ENCODE data around the gene CTTN. TPM values are rescaled to one million over a fixed set of nuclear protein-coding genes. Genes with fewer than 3 reads are reported as not detected.
A peak's percentile ranks its signal among the peaks of the same experiment; 100 is the strongest.
"Not testable (repeated sequence)": the region's sequence is repeated elsewhere in the genome, so short reads cannot be mapped to it uniquely, and the experiment has no call there.

The CTTN gene
- total RNA-seq, 1 donor from 2014 or later: 71.9 TPM

- DNase-seq (ENCODE audit: low spot score): no peak
- ATAC-seq: no peak
These were observed 47.3 kb downstream of the CTTN start for GRCh38 chr11:70445605-70446004.

DNA sequence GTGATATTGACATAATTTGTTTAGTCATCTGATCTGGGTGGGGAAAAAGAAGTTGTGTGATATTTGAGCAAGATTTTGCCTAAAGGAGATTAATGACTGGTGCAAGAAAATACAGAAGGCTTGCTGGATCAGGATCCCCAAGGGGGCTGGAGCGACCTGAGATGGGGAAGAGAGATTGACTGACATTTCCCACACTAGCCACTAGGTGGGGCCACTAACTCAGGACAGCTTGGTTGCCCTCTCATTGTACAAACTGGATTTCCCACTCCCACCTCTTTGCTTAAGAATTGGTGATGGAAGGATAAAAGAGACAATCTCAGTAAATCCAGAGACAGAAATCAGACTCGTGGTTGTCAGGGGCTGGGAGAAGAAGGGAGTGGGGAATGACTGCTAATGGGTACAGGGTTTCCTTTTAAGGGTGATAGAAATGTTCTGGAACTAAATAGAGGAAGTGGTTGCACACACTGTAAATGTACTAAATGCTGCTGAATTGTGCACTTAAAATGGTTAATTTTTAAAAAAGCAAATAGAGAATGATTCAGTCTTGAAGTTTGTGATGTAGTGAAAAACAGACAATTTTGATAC is 50.7 kb downstream of the CTTN start:
- DNase-seq (ENCODE audit: low spot score): no peak

GRCh38 chr11:70454197-70454767 is 56.0 kb downstream of the CTTN start:
- DNase-seq (ENCODE audit: low spot score): no peak
- ATAC-seq: no peak

More for the DNA sequence above, 50.7 kb downstream of the CTTN start:
- no peak for ATAC-seq

DNA sequence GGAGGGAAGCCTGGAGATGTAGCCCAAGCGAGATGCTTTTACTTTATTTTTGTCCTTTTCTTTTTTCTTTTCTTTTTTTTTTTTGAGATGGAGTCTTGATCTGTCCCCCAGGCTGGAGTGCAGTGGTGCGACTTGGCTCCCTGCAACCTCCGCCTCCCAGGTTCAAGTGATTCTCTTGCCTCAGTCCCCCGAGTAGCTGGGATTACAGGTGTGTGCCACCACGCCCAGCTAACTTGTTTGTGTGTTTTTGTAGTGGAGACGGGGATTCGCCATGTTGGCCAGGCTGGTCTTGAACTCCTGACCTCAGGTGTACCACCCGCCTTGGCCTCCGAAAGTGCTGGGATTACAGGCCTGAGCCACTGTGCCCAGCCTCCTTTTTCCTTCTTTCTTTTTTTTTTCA is 56.5 kb downstream of the CTTN start:
- not testable (repeated sequence) for ATAC-seq

DNA sequence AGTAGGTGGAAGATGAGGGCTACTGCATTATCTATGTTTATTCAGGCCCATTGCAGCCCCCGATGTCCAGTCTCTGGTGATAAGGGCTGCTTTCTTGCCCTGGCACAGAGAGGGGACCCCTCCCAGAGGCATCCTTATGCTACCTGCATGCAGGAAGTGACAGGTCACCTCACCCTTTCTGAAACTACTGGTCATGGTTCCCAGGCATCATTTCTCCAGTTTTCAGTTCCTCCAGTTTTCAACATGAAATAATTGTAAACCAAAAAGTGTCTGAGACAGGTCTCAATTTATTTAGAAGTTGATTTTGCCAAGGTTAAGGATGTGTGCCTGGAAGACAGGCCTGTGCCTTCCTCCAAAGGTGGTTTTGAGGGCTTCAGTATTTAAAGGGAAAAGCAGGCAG is 57.0 kb downstream of the CTTN start:
- ATAC-seq (no peak), DNase-seq (ENCODE audit: low spot score) (no peak)

More for the DNA sequence above, 56.5 kb downstream of the CTTN start:
- DNase-seq (ENCODE audit: low spot score): not testable (repeated sequence)

GRCh38 chr11:70456921-70457532 is 58.7 kb downstream of the CTTN start:
- no peak for DNase-seq (ENCODE audit: low spot score)
- ATAC-seq: no peak

- ATAC-seq (no peak), DNase-seq (ENCODE audit: low spot score) (no peak)
These were observed 60.4 kb downstream of the CTTN start for GRCh38 chr11:70458736-70459135.

DNA sequence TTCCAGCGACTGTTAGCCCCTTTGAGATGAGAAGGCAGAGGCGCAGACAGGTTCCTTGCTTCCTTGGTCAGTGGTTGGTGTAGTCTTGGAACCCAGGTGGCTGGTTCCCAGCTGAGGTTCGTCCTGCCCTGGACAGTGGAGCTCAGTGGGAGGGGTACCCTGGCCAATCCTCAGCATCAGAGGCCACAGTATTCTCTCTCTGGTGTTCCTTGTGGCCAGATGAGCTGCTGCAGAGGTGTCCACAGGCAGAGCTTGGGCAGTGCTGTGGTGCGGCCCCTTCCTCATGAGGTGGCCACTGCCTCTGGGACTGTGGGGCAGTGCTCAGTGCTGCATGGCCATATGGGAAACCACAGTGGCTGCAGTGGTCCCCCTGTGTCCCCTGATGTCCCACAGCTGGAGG is 61.8 kb downstream of the CTTN start:
- DNase-seq (ENCODE audit: low spot score) (no peak), ATAC-seq (no peak)

DNA sequence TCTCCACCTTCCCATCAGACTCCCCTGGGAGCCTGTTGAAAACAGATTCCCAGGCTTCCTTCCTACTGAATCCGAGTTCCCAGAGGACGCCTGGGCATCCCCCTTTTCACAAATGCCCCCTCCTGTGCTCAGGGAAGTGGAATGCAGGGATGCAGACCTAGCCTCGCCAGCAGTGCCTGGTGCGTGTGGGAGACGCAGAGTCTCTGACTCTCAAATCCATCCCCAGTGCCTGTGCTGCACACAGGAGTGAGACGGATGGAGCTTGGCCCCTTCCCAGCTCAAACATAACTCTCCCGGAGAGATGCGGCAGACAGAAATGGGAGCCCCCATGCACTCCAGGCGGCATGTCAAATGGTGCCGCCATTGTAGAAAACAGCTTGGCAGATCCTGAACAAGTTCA is 62.6 kb downstream of the CTTN start:
- no peak for ATAC-seq
- no peak for DNase-seq (ENCODE audit: low spot score)

DNA sequence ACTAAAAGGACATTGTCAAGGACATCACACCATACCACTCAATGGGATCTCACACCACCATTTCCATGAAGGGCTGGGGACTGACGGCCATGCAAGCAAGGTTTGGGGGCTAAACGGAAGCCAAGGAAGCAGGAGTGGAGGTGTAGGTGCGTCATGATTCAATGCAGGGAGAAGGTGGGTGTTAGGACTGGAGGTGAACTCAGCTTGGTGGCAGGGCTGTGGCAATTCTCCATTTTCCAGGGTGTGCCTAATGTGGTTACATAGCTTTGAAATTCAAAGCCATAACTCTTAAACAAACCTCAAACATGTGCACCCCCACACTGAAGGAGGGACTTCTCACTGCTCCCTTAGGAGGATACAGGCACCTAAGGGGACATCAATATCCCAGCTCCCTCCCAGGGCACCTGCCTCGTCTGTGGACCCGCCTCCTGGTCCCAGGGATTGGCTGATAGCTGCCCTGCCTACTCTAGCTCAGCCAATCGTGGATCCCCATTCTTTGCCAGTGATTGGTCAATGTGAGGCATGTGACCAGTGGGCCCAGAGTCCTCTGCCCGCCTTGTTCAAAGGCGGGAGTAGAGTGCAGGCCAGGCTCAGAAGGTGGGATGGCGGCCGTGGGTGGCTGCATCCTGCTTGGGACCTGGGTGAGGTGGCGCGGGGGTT is 64.6 kb downstream of the CTTN start:
- ATAC-seq: no peak
- DNase-seq (ENCODE audit: low spot score): no peak

DNA sequence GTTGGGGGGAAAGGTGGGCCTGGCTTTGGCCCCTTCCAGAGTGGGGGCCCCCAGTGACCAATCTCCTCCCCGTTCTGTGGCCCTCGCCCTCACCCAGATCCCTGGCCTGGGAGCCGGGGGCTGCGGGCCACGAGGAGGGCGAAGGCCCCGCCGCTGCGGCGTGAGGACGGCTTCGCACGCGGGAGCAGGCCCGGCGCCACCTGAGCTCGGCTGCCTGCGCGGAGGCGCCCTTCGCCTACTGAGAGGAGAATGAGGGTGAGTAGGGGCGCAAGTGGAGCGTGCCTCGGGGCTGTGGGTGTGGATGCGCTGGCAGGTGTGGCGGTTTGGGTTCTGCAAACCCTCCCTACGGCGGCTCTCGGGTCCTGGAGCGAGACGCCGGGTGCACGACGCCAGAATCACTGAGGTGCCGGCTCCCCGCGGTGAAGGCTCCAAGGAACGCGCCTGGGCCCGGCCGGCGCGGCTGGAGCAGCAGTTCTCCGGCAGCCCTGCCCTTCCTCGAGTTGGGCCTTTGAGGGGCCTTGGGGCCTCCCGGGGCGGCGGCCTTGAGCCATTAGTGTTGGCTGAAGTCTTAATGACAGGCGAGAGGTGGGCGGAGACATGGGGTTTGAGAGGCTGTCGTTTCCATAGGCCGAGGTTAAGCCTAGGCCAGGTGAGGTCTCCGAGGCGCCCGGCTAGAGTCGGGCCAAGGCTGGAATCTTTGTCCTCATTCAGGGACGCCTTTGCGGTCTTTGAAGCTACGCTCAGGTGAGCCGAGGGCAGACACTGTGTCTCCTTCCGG is 65.3 kb downstream of the CTTN start:
- ATAC-seq: no peak
- DNase-seq (ENCODE audit: low spot score): no peak

- DNase-seq (ENCODE audit: low spot score): no peak
- no peak for ATAC-seq
These were observed 66.4 kb downstream of the CTTN start for GRCh38 chr11:70464509-70465361.

DNA sequence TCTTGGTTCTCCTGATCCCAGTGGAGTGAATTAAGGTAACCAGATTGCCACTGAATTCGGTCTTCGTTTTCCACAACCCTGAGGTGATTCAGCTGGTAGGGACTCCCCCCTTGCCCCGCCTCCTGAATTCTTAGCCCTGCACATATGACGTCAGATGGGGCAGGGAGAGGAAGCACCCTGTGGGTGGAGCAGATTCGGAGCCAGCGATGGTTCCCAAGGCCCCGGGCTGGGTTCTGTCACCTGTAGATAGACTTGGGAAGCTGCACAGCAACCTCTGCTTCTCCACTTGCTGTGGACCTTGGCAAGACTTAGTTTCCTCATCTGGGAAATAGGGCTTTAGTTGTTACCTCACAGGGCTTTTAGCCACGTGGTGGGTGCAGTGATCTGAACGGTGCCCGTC is 67.8 kb downstream of the CTTN start:
- ATAC-seq: no peak
- DNase-seq (ENCODE audit: low spot score): no peak

- no peak for DNase-seq (ENCODE audit: low spot score)
- ATAC-seq: no peak
These were observed 68.3 kb downstream of the CTTN start for GRCh38 chr11:70466596-70466995.

DNA sequence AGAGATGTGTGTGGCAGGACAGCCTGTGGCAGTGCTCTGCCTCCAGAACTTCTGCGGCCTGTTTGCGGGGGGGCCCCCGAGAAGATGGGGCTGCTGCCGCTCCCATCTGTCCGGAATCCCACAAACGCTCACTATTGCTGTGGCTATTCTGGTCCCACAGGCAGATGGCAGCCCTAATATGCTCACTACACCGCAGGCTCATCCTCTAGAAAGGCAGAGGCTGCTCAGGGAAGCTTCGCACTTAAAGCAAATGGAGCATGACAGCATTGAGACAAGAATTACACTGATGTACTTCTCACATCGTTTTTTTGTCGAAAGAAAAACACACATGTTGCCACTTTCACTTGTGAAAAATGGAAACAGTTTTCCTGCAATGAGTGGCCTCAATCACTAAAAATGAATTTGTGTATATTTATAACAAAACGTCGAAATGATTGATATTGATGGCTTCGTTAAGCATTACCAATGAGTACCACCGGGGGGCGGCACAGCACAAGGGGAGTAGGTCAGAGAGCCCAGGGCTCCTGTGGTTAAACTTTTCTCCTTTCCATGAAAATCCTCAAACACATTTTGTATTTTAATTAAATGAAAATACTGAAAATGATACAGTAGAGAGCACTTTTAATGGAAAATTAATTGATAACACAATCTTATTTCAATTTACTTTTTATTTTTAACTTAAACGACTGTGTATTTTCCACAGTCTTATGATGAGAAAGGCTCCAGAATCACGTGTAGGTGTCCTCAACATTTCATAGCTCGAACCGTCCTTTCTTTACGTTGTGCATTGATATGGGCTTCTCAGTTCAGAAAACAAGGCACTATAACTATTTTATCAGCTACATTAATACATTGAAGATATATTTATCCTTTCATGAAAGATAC is 69.1 kb downstream of the CTTN start:
- peak; percentile 87 for ATAC-seq

DNA sequence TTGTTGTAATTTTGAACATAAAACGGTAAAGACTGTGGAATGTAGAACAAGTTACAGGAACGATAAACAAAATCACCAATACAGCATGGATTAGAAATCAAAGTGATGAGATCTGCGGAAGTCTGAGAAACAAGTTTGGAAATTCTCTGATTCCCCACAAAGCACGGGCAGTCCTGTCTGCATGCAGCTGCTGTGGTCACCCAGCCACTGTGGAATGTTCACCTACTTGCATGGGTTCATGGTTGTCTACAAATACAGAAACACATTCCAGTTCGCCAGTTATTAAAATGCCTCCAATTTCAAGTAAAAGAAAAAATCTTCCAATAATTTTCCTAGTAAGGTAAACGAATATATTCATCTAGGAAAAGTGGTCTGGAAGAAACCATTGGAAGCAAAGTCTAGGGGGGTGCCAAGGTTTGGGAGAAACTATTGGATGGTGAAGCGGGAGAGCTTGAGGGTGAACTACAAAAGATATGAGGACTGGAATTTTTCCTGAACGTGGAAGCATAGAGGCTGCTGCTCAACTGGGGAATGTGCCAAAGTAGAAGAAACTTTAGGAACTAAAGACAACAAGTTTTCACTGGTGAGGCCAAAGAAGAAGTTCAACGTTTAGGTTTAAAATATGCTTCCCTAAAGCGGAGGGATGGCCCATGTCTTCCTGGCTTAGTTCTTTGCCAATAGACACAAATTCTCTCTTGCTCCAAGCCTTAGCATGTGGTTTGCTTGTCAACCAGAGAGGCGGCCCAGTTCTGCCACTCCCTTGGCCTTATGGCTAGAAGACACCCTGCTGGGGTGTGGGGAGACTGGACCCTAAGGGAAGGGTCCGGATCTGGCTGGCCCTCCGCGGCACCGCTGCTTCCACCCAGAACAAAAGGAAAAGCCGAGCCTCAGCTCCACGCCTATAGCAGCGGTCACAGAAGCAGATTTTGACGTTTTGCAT is 70.2 kb downstream of the CTTN start:
- ATAC-seq: no peak
- no peak for DNase-seq (ENCODE audit: low spot score)

More for the DNA sequence above, 69.1 kb downstream of the CTTN start:
- DNase-seq (ENCODE audit: low spot score): no peak

DNA sequence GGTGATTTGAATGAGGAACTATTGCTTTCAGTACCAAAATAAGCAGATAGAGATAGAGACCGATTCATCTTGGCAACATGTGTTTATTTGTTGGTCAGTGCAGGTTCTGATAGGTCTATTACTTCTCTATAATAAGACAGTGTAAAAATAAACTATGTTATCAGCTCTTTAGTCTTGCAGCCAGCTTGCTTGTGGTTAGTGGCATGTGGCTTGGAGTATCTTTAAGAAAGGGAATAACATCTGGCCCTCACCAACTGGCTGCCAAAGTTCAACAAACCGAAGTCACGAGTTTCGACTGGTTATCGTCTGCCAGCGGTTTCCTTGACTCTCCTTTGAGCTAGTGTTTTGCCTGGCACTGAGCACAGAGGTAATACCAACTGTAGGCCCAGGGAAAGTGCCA is 71.8 kb downstream of the CTTN start:
- ATAC-seq (no peak), DNase-seq (ENCODE audit: low spot score) (no peak)

DNA sequence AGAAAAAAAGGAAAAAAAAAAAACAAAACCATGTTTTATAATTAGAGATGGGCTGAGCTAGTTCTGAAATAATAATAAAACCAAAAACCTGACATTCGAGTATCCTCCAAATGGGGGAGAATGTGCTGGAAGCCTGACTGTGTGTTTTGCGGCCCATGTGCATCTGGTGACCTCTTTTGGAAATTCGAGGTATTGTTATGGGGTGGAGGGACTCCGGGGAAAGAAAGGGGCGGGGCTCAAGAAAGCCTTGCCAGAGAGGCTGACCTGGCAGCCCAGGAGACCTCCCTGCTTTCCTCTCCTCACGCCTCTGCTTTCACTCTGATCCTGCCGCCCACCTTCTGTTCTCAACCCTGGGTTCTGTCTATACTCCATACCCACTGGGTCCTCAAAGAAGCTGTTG is 72.9 kb downstream of the CTTN start:
- no peak for ATAC-seq
- DNase-seq (ENCODE audit: low spot score): no peak
